IMR-90 (cell line): ENCODE measurements around the gene ZAP70. TPM values are rescaled to one million over a fixed set of nuclear protein-coding genes. Genes with fewer than 3 reads are reported as not detected.

Experiments used
- ATAC-seq: fragments of 200-7000 bp; cut with Tn5 transposase; 2 replicates; pipeline ENCODE4 v1.9.1; 2020; ENCODE audit warnings: low read depth, mild to moderate bottlenecking, moderate library complexity
- BruUV-seq: library from RNA; stranded (reverse); fragments of 400-500 nt; replicated peaks from 2 replicates; lab custom pipeline; 2021; lab: Mats Ljungman, UMichigan
- CTCF ChIA-PET: fragments of 300-600 bp; formaldehyde crosslinking; extraction: SDS; loops from one replicate; lab custom pipeline; 2021; ENCODE audit warnings: antibody characterized with exemption; lab: Yijun Ruan, JAX
- POLR2A ChIA-PET: fragments of 300-600 bp; sonication (Branson Sonifier 250); formaldehyde crosslinking; loops from one replicate; lab custom pipeline; 2022; ENCODE audit warnings: antibody characterized with exemption; ENCODE audit not compliant: unreplicated experiment; lab: Charles Lee
- DNase-seq: peaks from one replicate; pipeline ENCODE4 v3.0.0; 2013
- H2AFZ ChIP-seq: replicated peaks from 2 replicates; pipeline ENCODE3; 2013; ENCODE audit warnings: low read length, mild to moderate bottlenecking; ENCODE audit not compliant: poor library complexity
- H2AK5ac ChIP-seq: 2 replicates; pipeline ENCODE4 v1.6.1; 2013; ENCODE audit warnings: low read depth, low read length, inconsistent platforms
- H2AK9ac ChIP-seq: replicated peaks from 2 replicates; pipeline ENCODE3; 2013; ENCODE audit warnings: mild to moderate bottlenecking, low read depth, low read length, moderate library complexity; ENCODE audit not compliant: poor library complexity
- H2BK120ac ChIP-seq: 2 replicates; pipeline ENCODE4 v1.6.1; 2013; ENCODE audit warnings: low read depth, low read length, inconsistent platforms
- H2BK15ac ChIP-seq: 3 replicates; pipeline ENCODE4 v1.6.1; 2013; ENCODE audit warnings: low read depth, low read length, inconsistent platforms
- H2BK20ac ChIP-seq: 2 replicates; pipeline ENCODE4 v1.6.1; 2013; ENCODE audit warnings: low read depth, mild to moderate bottlenecking, inconsistent platforms, low read length, moderate library complexity
- H2BK5ac ChIP-seq: 2 replicates; pipeline ENCODE4 v1.6.1; 2013; ENCODE audit warnings: mild to moderate bottlenecking, low read depth, low read length, inconsistent platforms; ENCODE audit not compliant: poor library complexity, severe bottlenecking
- H3K14ac ChIP-seq: replicated peaks from 2 replicates; pipeline ENCODE4 v1.6.1; 2013; ENCODE audit warnings: low read depth, low read length, inconsistent platforms
- H3K18ac ChIP-seq: 2 replicates; pipeline ENCODE4 v1.6.1; 2013; ENCODE audit warnings: low read depth, low read length, control low read depth
- H3K23ac ChIP-seq: 2 replicates; pipeline ENCODE4 v1.6.1; 2013; ENCODE audit warnings: low read depth, low read length, inconsistent platforms
- H3K27ac ChIP-seq: 2 replicates; pipeline ENCODE4 v1.5.1; 2013; ENCODE audit warnings: mild to moderate bottlenecking, control low read depth, low read length; ENCODE audit not compliant: insufficient read depth
- H3K27me3 ChIP-seq: 2 replicates; pipeline ENCODE4 v1.6.1; 2013; ENCODE audit warnings: low read length; ENCODE audit not compliant: control insufficient read depth, insufficient read depth
- H3K36me3 ChIP-seq: 2 replicates; pipeline ENCODE4 v1.6.1; 2013; ENCODE audit warnings: low read length, mixed read lengths; ENCODE audit not compliant: control insufficient read depth, insufficient read depth
- H3K4ac ChIP-seq: 2 replicates; pipeline ENCODE4 v1.6.1; 2013; ENCODE audit warnings: low read depth, low read length, inconsistent platforms
- H3K4me1 ChIP-seq: 2 replicates; pipeline ENCODE4 v1.6.1; 2013; ENCODE audit warnings: low read length, mixed read lengths; ENCODE audit not compliant: control insufficient read depth, insufficient read depth
- H3K4me2 ChIP-seq: 2 replicates; pipeline ENCODE4 v1.6.1; 2013; ENCODE audit warnings: low read depth, mild to moderate bottlenecking, control low read depth, low read length, moderate library complexity
- H3K4me3 ChIP-seq: 2 replicates; pipeline ENCODE4 v1.5.1; 2013; ENCODE audit warnings: low read depth, mild to moderate bottlenecking, control low read depth, low read length, moderate library complexity; ENCODE audit not compliant: insufficient read depth
- H3K56ac ChIP-seq: 2 replicates; pipeline ENCODE4 v1.6.1; 2013; ENCODE audit warnings: low read length, inconsistent platforms; ENCODE audit not compliant: insufficient read depth; ENCODE audit errors: extremely low read depth
- H3K79me1 ChIP-seq, 2 experiments: 2 replicates each; pipeline ENCODE4 v1.6.1; 2013; ENCODE audit warnings: low read length in 2 of 2, inconsistent platforms in 1 of 2, low read depth in 1 of 2
- H3K9ac ChIP-seq: 2 replicates; pipeline ENCODE4 v1.6.1; 2013; ENCODE audit warnings: low read depth, low read length, control low read depth
- H3K9me1 ChIP-seq: 2 replicates; pipeline ENCODE4 v1.6.1; 2013; ENCODE audit warnings: low read length, inconsistent platforms; ENCODE audit not compliant: insufficient read depth
- H3K9me3 ChIP-seq: 2 replicates; pipeline ENCODE4 v1.6.1; 2013; ENCODE audit warnings: low read length; ENCODE audit not compliant: control insufficient read depth, insufficient read depth
- H4K20me1 ChIP-seq: 2 replicates; pipeline ENCODE4 v1.6.1; 2013; ENCODE audit warnings: low read length, inconsistent platforms; ENCODE audit not compliant: insufficient read depth
- H4K5ac ChIP-seq: 2 replicates; pipeline ENCODE4 v1.6.1; 2013; ENCODE audit warnings: mild to moderate bottlenecking, low read depth, low read length, control low read depth
- H4K8ac ChIP-seq, 2 experiments: 2 replicates each; pipeline ENCODE4 v1.6.1; 2013; ENCODE audit warnings: low read depth in 2 of 2, low read length in 2 of 2, control low read depth in 1 of 2, inconsistent platforms in 1 of 2
- H4K91ac ChIP-seq: 2 replicates; pipeline ENCODE4 v1.6.1; 2013; ENCODE audit warnings: low read depth, low read length, inconsistent platforms; ENCODE audit not compliant: insufficient read depth
- BHLHE40 ChIP-seq: fragments of 150-350 bp; IDR thresholded peaks from 2 replicates; pipeline ENCODE4 v1.6.1; 2016; ENCODE audit warnings: mild to moderate bottlenecking, low read depth, low read length
- CEBPB ChIP-seq: IDR thresholded peaks from 2 replicates; pipeline ENCODE4 v1.6.1; 2012; ENCODE audit warnings: low read depth, low read length, improper control_type of control experiment
- FOS ChIP-seq: fragments of 150-350 bp; IDR thresholded peaks from 2 replicates; pipeline ENCODE4 v1.6.1; 2016; ENCODE audit warnings: low read depth, low read length
- MAFK ChIP-seq: IDR thresholded peaks from 2 replicates; pipeline ENCODE4 v1.6.1; 2012; ENCODE audit warnings: low read depth, low read length, improper control_type of control experiment
- MAZ ChIP-seq: IDR thresholded peaks from 2 replicates; pipeline ENCODE4 v1.6.1; 2012; ENCODE audit warnings: low read depth, mild to moderate bottlenecking, low read length, improper control_type of control experiment, moderate library complexity, borderline replicate concordance
- NFE2L2 ChIP-seq: fragments of 150-350 bp; IDR thresholded peaks from 2 replicates; pipeline ENCODE4 v1.6.1; 2016; ENCODE audit warnings: low read depth, mild to moderate bottlenecking, low read length
- RAD21 ChIP-seq: IDR thresholded peaks from 2 replicates; pipeline ENCODE4 v1.6.1; 2012; ENCODE audit warnings: low read length, improper control_type of control experiment
- RCOR1 ChIP-seq: IDR thresholded peaks from 2 replicates; pipeline ENCODE4 v1.6.1; 2012; ENCODE audit warnings: mild to moderate bottlenecking, low read length, improper control_type of control experiment; ENCODE audit not compliant: insufficient replicate concordance
- RFX5 ChIP-seq: IDR thresholded peaks from 2 replicates; pipeline ENCODE4 v1.8.0; 2012; ENCODE audit warnings: low read depth, mild to moderate bottlenecking, low read length, moderate library complexity
- SMC3 ChIP-seq: fragments of 150-350 bp; IDR thresholded peaks from 2 replicates; pipeline ENCODE4 v1.6.1; 2016; ENCODE audit warnings: low read depth, mild to moderate bottlenecking, antibody characterized with exemption, low read length, moderate library complexity
- WGBS, 2 experiments: methylation state at CpG; one replicate each; pipeline versions ENCODE4 v1.1.5 to v1.1.7; 2013; ENCODE audit warnings: missing lambda C conversion rate in 2 of 2; ENCODE audit not compliant: insufficient read length in 1 of 2; ENCODE audit errors: extremely low coverage in 2 of 2; 5-methylcytosine and 5-hydroxymethylcytosine counted together
- dilution Hi-C: fragments of 300-500 bp; cut with HindIII; formaldehyde crosslinking; loops from one replicate; pipeline ENCODE4 v1.14.3; 2018; ENCODE audit warnings: low sequenced_read_pairs; ENCODE audit not compliant: unreplicated experiment
- in situ Hi-C: fragments of 300-500 bp; cut with MboI; formaldehyde crosslinking; loops from 3 replicates; pipeline ENCODE4 v1.14.3; 2019; ENCODE audit warnings: low sequenced_read_pairs, inconsistent platforms, mixed read lengths
- intact Hi-C: fragments of 100-400 bp; cut with micrococcal nuclease; formaldehyde crosslinking; loops from 2 replicates; pipeline ENCODE4 v1.10.0; 2022
- polyA plus RNA-seq, 3 experiments: library from polyadenylated mRNA; depleted of rRNA; stranded (reverse); fragments of >200 nt; gene quantifications; 2 replicates each; pipeline ENCODE4 v1.2.3, GENCODE V29; 2012; ENCODE audit warnings: low replicate concordance in 1 of 3
- total RNA-seq: library from RNA; depleted of rRNA; stranded (reverse); fragments of >200 nt; gene quantifications from 2 replicates; pipeline ENCODE4 v1.2.3, GENCODE V29; 2012
- TF ChIP-seq, protein P1 (sequence below): fragments of 150-350 bp; IDR thresholded peaks from 2 replicates; pipeline ENCODE4 v1.6.1; 2016; ENCODE audit warnings: low read depth, mild to moderate bottlenecking, low read length, moderate library complexity, borderline replicate concordance
- TF ChIP-seq, protein P2 (sequence below): fragments of 150-350 bp; IDR thresholded peaks from 2 replicates; pipeline ENCODE4 v1.6.1; 2017; ENCODE audit warnings: mild to moderate bottlenecking, antibody characterized with exemption, low read length, low read depth
- TF ChIP-seq, protein P3 (sequence below): conservative IDR thresholded peaks from 2 replicates; pipeline ENCODE4 v1.5.1; 2012; ENCODE audit warnings: mild to moderate bottlenecking, low read depth, low read length, improper control_type of control experiment

ZAP70 gene
- total and polyA plus RNA-seq, 2 of the 4 experiments (the other 2 are of a cell fraction): under 0.01 to 0.09 TPM

DNA sequence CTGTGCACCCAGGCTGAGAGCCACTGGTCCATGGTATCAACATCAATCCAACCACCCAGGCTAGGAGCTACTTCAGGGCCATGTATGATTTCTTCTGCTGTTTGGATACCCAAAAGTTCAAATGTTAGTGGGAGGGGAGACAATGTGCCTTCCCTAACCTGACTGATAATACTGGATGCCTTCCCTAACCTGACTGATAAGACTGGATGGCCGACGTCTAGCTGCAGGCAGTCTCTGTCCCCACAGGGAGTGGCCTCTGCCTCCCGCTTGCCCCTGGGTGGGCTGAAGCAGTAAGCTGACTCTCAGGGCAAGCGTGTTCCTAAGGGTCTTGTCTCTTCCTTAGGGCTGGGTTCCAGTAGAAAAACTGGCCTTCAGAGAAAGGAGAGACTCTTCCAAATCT, 65.8 kb downstream of the ZAP70 start:
- H3K9me1 ChIP-seq: peaks cover 7% of the 10 kb centered on the region; the same call in 1 of the 2 replicates
- no peak overlapping the region for H3K9ac ChIP-seq
- no peak overlapping the region for H2BK120ac ChIP-seq
- DNase-seq (no peak), ATAC-seq (no peak)
- no peak overlapping the region for H2BK5ac ChIP-seq
- no peak overlapping the region for H3K23ac ChIP-seq
- no peak for TF ChIP-seq MAZ
- TF ChIP-seq, protein P1, sequence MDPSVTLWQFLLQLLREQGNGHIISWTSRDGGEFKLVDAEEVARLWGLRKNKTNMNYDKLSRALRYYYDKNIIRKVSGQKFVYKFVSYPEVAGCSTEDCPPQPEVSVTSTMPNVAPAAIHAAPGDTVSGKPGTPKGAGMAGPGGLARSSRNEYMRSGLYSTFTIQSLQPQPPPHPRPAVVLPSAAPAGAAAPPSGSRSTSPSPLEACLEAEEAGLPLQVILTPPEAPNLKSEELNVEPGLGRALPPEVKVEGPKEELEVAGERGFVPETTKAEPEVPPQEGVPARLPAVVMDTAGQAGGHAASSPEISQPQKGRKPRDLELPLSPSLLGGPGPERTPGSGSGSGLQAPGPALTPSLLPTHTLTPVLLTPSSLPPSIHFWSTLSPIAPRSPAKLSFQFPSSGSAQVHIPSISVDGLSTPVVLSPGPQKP: no peak
- TF ChIP-seq SMC3: no peak
- TF ChIP-seq FOS: no peak
- no peak for TF ChIP-seq BHLHE40
- no peak for TF ChIP-seq CEBPB
- no peak for TF ChIP-seq RAD21
- TF ChIP-seq, protein P2, sequence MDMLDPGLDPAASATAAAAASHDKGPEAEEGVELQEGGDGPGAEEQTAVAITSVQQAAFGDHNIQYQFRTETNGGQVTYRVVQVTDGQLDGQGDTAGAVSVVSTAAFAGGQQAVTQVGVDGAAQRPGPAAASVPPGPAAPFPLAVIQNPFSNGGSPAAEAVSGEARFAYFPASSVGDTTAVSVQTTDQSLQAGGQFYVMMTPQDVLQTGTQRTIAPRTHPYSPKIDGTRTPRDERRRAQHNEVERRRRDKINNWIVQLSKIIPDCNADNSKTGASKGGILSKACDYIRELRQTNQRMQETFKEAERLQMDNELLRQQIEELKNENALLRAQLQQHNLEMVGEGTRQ: no peak
- no peak for TF ChIP-seq RCOR1
- TF ChIP-seq, protein P3, sequence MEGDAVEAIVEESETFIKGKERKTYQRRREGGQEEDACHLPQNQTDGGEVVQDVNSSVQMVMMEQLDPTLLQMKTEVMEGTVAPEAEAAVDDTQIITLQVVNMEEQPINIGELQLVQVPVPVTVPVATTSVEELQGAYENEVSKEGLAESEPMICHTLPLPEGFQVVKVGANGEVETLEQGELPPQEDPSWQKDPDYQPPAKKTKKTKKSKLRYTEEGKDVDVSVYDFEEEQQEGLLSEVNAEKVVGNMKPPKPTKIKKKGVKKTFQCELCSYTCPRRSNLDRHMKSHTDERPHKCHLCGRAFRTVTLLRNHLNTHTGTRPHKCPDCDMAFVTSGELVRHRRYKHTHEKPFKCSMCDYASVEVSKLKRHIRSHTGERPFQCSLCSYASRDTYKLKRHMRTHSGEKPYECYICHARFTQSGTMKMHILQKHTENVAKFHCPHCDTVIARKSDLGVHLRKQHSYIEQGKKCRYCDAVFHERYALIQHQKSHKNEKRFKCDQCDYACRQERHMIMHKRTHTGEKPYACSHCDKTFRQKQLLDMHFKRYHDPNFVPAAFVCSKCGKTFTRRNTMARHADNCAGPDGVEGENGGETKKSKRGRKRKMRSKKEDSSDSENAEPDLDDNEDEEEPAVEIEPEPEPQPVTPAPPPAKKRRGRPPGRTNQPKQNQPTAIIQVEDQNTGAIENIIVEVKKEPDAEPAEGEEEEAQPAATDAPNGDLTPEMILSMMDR: no peak
- no peak for TF ChIP-seq MAFK
- no peak for TF ChIP-seq NFE2L2
- TF ChIP-seq RFX5: no peak
- intact Hi-C loops (no loop called here), dilution Hi-C loops (no loop called here), in situ Hi-C loops (no loop called here)
- no peak overlapping the region for H4K8ac ChIP-seq
- H3K56ac ChIP-seq: no peak overlapping the region
- H2AK5ac ChIP-seq: no peak overlapping the region
- no peak overlapping the region for H3K4me2 ChIP-seq
- H3K18ac ChIP-seq: no peak overlapping the region
- H4K5ac ChIP-seq: no peak overlapping the region
- WGBS, 2 experiments: 100% methylated on average over 1 of the region's 4 CpGs; no CpG with 5 or more reads in 1 of the 2 experiments
- BruUV-seq: no TSS peak
- ChIA-PET CTCF (no interaction called here), POLR2A (no interaction called here)
- H2BK15ac ChIP-seq: no peak overlapping the region
- no peak overlapping the region for H3K27ac ChIP-seq
- H4K20me1 ChIP-seq: no peaks in the 10 kb centered on the region
- peaks cover 0 to 10% of the 10 kb centered on the region in 2 experiments; a peak in 3 of 4 replicates for H3K79me1 ChIP-seq
- no peak overlapping the region for H2BK20ac ChIP-seq
- H3K14ac ChIP-seq: no peak overlapping the region
- H4K91ac ChIP-seq: no peak overlapping the region
- no peak overlapping the region for H2AK9ac ChIP-seq
- peaks cover 11% of the 10 kb centered on the region for H3K36me3 ChIP-seq
- no peak overlapping the region for H2AFZ ChIP-seq
- no peak overlapping the region for H3K4me3 ChIP-seq
- H3K4ac ChIP-seq: no peak overlapping the region
- no peaks in the 10 kb centered on the region for H3K9me3 ChIP-seq
- H3K27me3 ChIP-seq: no peaks in the 10 kb centered on the region
- no peaks in the 10 kb centered on the region for H3K4me1 ChIP-seq
